ENCODE data around the gene C2. TPM values are rescaled to one million over a fixed set of nuclear protein-coding genes. Genes with fewer than 3 reads are reported as not detected.

C2 gene
- total and polyA plus RNA-seq, 2 donors (not counting 1 experiment from before 2014, with no cell fraction given), result 0.28 to 3.4 TPM

GRCh38 chr6:31915756-31916155 is 11.8 kb upstream of the C2 start:
- H2AFZ ChIP-seq (ENCODE audit: insufficient read depth, low read depth, low read length, poor library complexity, severe bottlenecking), result no peak overlapping the region
- no peaks in the 10 kb centered on the region for H3K36me3 ChIP-seq (replicated peaks in 1 of 2; ENCODE audit: control extremely low read depth in 1 of 2, control insufficient read depth in 1 of 2, extremely low read depth in 1 of 2, insufficient read depth in 2 of 2, low read length in 1 of 2)
- H3K27ac ChIP-seq (ENCODE audit: low read length in 2 of 2), result no peak overlapping the region
- Mint-ChIP-seq H3K9me3 (ENCODE audit: insufficient read depth) (no peaks in the 10 kb centered on the region), H3K4me3 (no peak overlapping the region), H3K27me3 (peaks cover 13% of the 10 kb centered on the region), H3K4me1 (no peaks in the 10 kb centered on the region), H3K27ac (no peak overlapping the region)
- H3K27me3 ChIP-seq (replicated peaks in 1 of 4; ENCODE audit: control extremely low read depth in 1 of 4, control insufficient read depth in 3 of 4, insufficient read depth in 4 of 4, low read length in 3 of 4), result no peaks in the 10 kb centered on the region
- intact Hi-C loops (cut with micrococcal nuclease), result no loop called here
- POLR2A ChIA-PET, result no interaction called here
- TF ChIP-seq EZH2 (IDR thresholded peaks at IDR 0.05; ENCODE audit: borderline replicate concordance, insufficient read depth, low read depth, low read length, poor library complexity, severe bottlenecking), result no peak
- TF ChIP-seq CTCF (IDR thresholded peaks at IDR 0.05), result no peak
- no peak overlapping the region for H3K9ac ChIP-seq (ENCODE audit: low read length)
- 94% methylated on average over 3 of the region's 6 CpGs for WGBS (ENCODE audit: insufficient coverage)
- H3K9me3 ChIP-seq (ENCODE audit: control extremely low read depth in 1 of 3, control insufficient read depth in 2 of 3, insufficient read depth in 1 of 3, low read length in 2 of 3), result no peaks in the 10 kb centered on the region
- H3K4me3 ChIP-seq (ENCODE audit: control extremely low read depth in 1 of 5, extremely low read depth in 1 of 5, insufficient read depth in 1 of 5, low read depth in 2 of 5, low read length in 4 of 5), result no peak overlapping the region
- no peak overlapping the region for H3K4me2 ChIP-seq (replicated peaks; ENCODE audit: low read depth, low read length, poor library complexity, severe bottlenecking)
- no peaks in the 10 kb centered on the region for H3K4me1 ChIP-seq (ENCODE audit: control insufficient read depth in 2 of 2, insufficient read depth in 2 of 2, low read length in 2 of 2)
- CTCF ChIA-PET, result interaction anchor here (1.3 kb wide), 1 partner anchor 26 kb away, joined by 4 read pairs; no protein-coding TSS in a partner anchor
- DNase-seq, result no peak
- H3K79me2 ChIP-seq (ENCODE audit: control insufficient read depth, insufficient read depth, low read length), result no peaks in the 10 kb centered on the region
- no peaks in the 10 kb centered on the region for H4K20me1 ChIP-seq (ENCODE audit: control insufficient read depth, insufficient read depth, low read length, poor library complexity, severe bottlenecking)
- ATAC-seq (ENCODE audit: low read depth), result no peak

- Histone ChIP-seq H3K9me3 (ENCODE audit: control extremely low read depth in 1 of 3, control insufficient read depth in 2 of 3, insufficient read depth in 1 of 3, low read length in 2 of 3) (no peaks in the 10 kb centered on the region), H3K4me3 (ENCODE audit: control extremely low read depth in 1 of 5, extremely low read depth in 1 of 5, insufficient read depth in 1 of 5, low read depth in 2 of 5, low read length in 4 of 5) (no peak overlapping the region), H3K4me1 (ENCODE audit: control insufficient read depth in 2 of 2, insufficient read depth in 2 of 2, low read length in 2 of 2) (no peaks in the 10 kb centered on the region), H2AFZ (ENCODE audit: insufficient read depth, low read depth, low read length, poor library complexity, severe bottlenecking) (no peak overlapping the region), H3K36me3 (replicated peaks in 1 of 2; ENCODE audit: control extremely low read depth in 1 of 2, control insufficient read depth in 1 of 2, extremely low read depth in 1 of 2, insufficient read depth in 2 of 2, low read length in 1 of 2) (no peaks in the 10 kb centered on the region), H3K27ac (ENCODE audit: low read length in 2 of 2) (no peak overlapping the region), H3K27me3 (replicated peaks in 1 of 4; ENCODE audit: control extremely low read depth in 1 of 4, control insufficient read depth in 3 of 4, insufficient read depth in 4 of 4, low read length in 3 of 4) (no peaks in the 10 kb centered on the region), H3K9ac (ENCODE audit: low read length) (no peak overlapping the region), H4K20me1 (ENCODE audit: control insufficient read depth, insufficient read depth, low read length, poor library complexity, severe bottlenecking) (no peaks in the 10 kb centered on the region), H3K4me2 (replicated peaks; ENCODE audit: low read depth, low read length, poor library complexity, severe bottlenecking) (no peak overlapping the region), H3K79me2 (ENCODE audit: control insufficient read depth, insufficient read depth, low read length) (no peaks in the 10 kb centered on the region)
- DNase-seq, result no peak
- Mint-ChIP-seq H3K4me3 (no peak overlapping the region), H3K9me3 (ENCODE audit: insufficient read depth) (no peaks in the 10 kb centered on the region), H3K27ac (no peak overlapping the region), H3K4me1 (no peaks in the 10 kb centered on the region), H3K27me3 (peaks cover 9% of the 10 kb centered on the region)
- ChIA-PET CTCF (interaction anchor here (1.1 to 1.7 kb wide), 2 partner anchors 28 to 35 kb away, joined by 3 read pairs; no protein-coding TSS in a partner anchor), POLR2A (no interaction called here)
- ATAC-seq (ENCODE audit: low read depth), result no peak
- TF ChIP-seq EZH2 (IDR thresholded peaks at IDR 0.05; ENCODE audit: borderline replicate concordance, insufficient read depth, low read depth, low read length, poor library complexity, severe bottlenecking), result no peak
- TF ChIP-seq CTCF (IDR thresholded peaks at IDR 0.05), result no peak
- intact Hi-C loops (cut with micrococcal nuclease), result no loop called here
- no CpG with 5 or more reads among the region's 8 CpGs for WGBS (ENCODE audit: insufficient coverage)
These were observed 9.3 kb upstream of the C2 start for GRCh38 chr6:31918069-31918720.

Data from B cell (primary cell).